Testis (tissue), 2 donors: Measurements from ENCODE around the gene COL23A1.

Experiments used
- CTCF ChIP-seq, 3 experiments: fragments of 450-650 bp in 2 of 3; fragments of 200-600 bp in 1 of 3; sonication (generic) in 1 of 3; IDR thresholded peaks; one replicate each; pipeline ENCODE4 v1.5.1; 2016 to 2019; ENCODE audit warnings: antibody characterized with exemption in 3 of 3, mild to moderate bottlenecking in 2 of 3, moderate library complexity in 1 of 3
- POLR2A ChIP-seq: fragments of 450-650 bp; IDR thresholded peaks from one replicate; pipeline ENCODE4 v1.6.1; 2017; ENCODE audit warnings: antibody characterized with exemption, mild to moderate bottlenecking, moderate library complexity

DNA sequence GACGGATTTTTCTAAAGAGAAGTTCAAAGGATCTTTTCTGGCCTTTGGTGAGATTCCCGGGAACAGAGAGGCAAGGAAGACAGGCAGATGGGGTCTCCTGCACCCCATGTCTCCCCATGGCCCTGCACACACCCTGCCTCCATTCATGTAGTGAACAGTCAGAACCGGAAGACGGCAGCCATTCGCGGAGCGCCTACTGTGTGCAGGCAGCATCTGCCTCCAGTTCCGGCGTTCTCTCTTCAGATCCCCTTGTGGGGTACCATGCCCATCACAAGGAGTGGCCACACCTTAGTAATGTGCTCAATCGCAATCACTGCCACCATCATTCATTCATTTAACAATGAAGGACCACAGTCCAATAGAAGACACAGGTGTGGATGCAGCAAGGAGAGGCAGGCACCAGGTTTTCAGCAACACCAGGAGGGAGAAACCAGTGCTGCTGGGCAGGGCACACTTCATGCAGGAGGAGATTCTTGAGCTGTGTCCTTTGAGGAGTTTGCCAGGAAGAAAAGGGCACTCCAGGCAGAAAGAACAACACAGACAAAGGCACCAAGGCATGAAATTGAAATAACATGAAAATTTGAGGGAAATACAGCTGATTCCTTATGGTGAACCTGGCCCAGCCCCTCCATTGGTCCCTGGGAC, 186.1 kb downstream of the COL23A1 start:
- TF ChIP-seq CTCF (IDR thresholded peaks at IDR 0.05) = no peak
- no peak for TF ChIP-seq POLR2A
